ENCODE data around the gene GPX4. TPM values are rescaled to one million over a fixed set of nuclear protein-coding genes. Genes with fewer than 3 reads are reported as not detected.

GPX4 gene
- total RNA-seq, 1 experiment from 2014 or later: 355 TPM

GRCh38 chr19:1066748-1067340, 37.0 kb upstream of the GPX4 start, which contains the start of gene ARHGAP45:
ARHGAP45 (plus strand) TSS chr19:1067167; CDS start chr19:1067406, 239 bp downstream.
- H2AK5ac ChIP-seq (ENCODE audit: insufficient read length, low read length): no peak within 1 kb of the TSS
- peak within 1 kb of the TSS; percentile 32 for H3K4me2 ChIP-seq (ENCODE audit: insufficient read depth, insufficient read length, low read length)
- WGBS (ENCODE audit: extremely low coverage, insufficient read length, low lambda C conversion rate): no CpG with 5 or more reads among the region's 61 CpGs
- no peak within 1 kb of the TSS for H4K5ac ChIP-seq (ENCODE audit: insufficient read length, low read depth, low read length)
- no peaks in the 10 kb centered on the region for H3K79me1 ChIP-seq (ENCODE audit: insufficient read depth, low read depth, low read length, poor library complexity, severe bottlenecking)
- H3K9me3 ChIP-seq (ENCODE audit: control insufficient read depth, low read depth, low read length): no peaks in the 10 kb centered on the region
- TF ChIP-seq, protein P1, sequence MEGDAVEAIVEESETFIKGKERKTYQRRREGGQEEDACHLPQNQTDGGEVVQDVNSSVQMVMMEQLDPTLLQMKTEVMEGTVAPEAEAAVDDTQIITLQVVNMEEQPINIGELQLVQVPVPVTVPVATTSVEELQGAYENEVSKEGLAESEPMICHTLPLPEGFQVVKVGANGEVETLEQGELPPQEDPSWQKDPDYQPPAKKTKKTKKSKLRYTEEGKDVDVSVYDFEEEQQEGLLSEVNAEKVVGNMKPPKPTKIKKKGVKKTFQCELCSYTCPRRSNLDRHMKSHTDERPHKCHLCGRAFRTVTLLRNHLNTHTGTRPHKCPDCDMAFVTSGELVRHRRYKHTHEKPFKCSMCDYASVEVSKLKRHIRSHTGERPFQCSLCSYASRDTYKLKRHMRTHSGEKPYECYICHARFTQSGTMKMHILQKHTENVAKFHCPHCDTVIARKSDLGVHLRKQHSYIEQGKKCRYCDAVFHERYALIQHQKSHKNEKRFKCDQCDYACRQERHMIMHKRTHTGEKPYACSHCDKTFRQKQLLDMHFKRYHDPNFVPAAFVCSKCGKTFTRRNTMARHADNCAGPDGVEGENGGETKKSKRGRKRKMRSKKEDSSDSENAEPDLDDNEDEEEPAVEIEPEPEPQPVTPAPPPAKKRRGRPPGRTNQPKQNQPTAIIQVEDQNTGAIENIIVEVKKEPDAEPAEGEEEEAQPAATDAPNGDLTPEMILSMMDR (conservative IDR thresholded peaks at IDR 0.05): no peak
- H3K23ac ChIP-seq (ENCODE audit: insufficient read length, low read depth, low read length): no peak within 1 kb of the TSS
- no peak within 1 kb of the TSS for H2BK120ac ChIP-seq (ENCODE audit: low read depth, low read length, poor library complexity, severe bottlenecking)
- no peak for DNase-seq
- peak within 1 kb of the TSS; percentile 53 to 76 for H3K4me3 Mint-ChIP-seq
- no peak within 1 kb of the TSS for H2BK5ac ChIP-seq (ENCODE audit: insufficient read length, low read length)
- H3K27ac Mint-ChIP-seq: no peak within 1 kb of the TSS
- H3K4me1 ChIP-seq (ENCODE audit: insufficient read depth, low read length): peaks cover 5% of the 10 kb centered on the region; the same call in 1 of the 2 replicates
- peaks cover 44% of the 10 kb centered on the region for H3K27me3 Mint-ChIP-seq (ENCODE audit: low read depth)
- no peak within 1 kb of the TSS for H3T11ph ChIP-seq (ENCODE audit: low read length)
- no peak within 1 kb of the TSS for H2AFZ ChIP-seq (ENCODE audit: low read length)
- H3K4me1 Mint-ChIP-seq: peaks cover 14 to 35% of the 10 kb centered on the region in 2 experiments
- H2BK12ac ChIP-seq (ENCODE audit: insufficient read length, low read depth, low read length): no peak within 1 kb of the TSS
- H3K4ac ChIP-seq (ENCODE audit: low read depth, low read length): no peak within 1 kb of the TSS
- H3K14ac ChIP-seq (ENCODE audit: insufficient read depth, low read length): no peak within 1 kb of the TSS; the same call in 1 of the 2 replicates
- H2BK20ac ChIP-seq (ENCODE audit: low read depth, low read length, poor library complexity, severe bottlenecking): no peak within 1 kb of the TSS
- H3K9me3 Mint-ChIP-seq: no peaks in the 10 kb centered on the region
- H3K27ac ChIP-seq (ENCODE audit: insufficient read length, low read depth, low read length): no peak within 1 kb of the TSS
- no peaks in the 10 kb centered on the region for H3K36me3 Mint-ChIP-seq (ENCODE audit: insufficient read depth in 1 of 3, low read depth in 3 of 3)
- H4K91ac ChIP-seq (ENCODE audit: insufficient read length, low read depth, low read length): no peak within 1 kb of the TSS
- H3K23me2 ChIP-seq (ENCODE audit: insufficient read length, low read depth, low read length, poor library complexity, severe bottlenecking): peaks cover 25% of the 10 kb centered on the region
- H3K9ac ChIP-seq (ENCODE audit: extremely low read depth, insufficient read length, low read length): no peak within 1 kb of the TSS
- no peak within 1 kb of the TSS for H3K56ac ChIP-seq (ENCODE audit: insufficient read length, low read depth, low read length)
- no peaks in the 10 kb centered on the region for H3K79me2 ChIP-seq (ENCODE audit: insufficient read depth, low read length)
- no peak within 1 kb of the TSS for H2BK15ac ChIP-seq (ENCODE audit: low read depth, low read length)
- H4K20me1 ChIP-seq (ENCODE audit: control insufficient read depth, insufficient read depth, insufficient read length): no peaks in the 10 kb centered on the region
- H4K8ac ChIP-seq (replicated peaks; ENCODE audit: insufficient read length, low read depth, low read length): no peak within 1 kb of the TSS
- no peak within 1 kb of the TSS for H3K18ac ChIP-seq (ENCODE audit: insufficient read length, low read depth, low read length)
- no peaks in the 10 kb centered on the region; the same call in 1 of the 2 replicates for H3K27me3 ChIP-seq (ENCODE audit: insufficient read depth, low read length)
